Measurements from ENCODE around the gene NDUFS6. TPM values are rescaled to one million over a fixed set of nuclear protein-coding genes. Genes with fewer than 3 reads are reported as not detected.

The NDUFS6 gene
- total RNA-seq, 1 donor from 2014 or later = 31.0 TPM

DNA sequence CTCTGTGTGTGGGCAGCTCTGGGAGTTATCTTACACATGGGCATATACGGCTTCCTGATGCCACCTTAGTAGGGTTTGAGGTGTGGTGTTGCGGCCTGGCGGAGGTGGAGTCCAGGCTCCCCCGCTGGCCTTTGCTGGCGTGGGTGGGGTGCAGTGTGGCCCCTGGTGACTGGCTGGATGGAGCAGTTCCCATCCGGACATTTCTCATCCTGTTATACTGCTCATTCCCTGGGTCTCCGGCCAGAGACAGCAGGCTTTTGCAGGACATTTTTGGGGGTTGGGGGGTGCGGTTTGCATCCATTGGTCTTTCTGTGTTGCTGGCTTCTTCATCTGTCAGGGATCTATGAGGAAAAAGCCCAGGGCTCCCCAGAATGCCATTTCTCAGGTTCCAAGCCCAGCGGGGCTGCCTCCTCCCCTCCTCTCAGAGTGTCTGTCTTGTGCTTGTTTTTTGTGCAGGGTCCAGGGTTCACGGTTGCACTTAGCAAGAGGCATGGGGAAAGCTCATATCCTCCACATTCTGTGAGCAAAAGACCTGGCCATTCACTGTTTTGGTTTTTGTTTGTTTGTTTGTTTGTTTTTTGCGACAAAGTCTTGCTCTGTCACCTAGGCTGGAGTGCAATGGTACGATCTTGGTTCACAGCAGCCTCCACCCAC, 22.3 kb downstream of the NDUFS6 start:
- H3K27ac Mint-ChIP-seq (ENCODE audit: unreplicated experiment) = no peak overlapping the region
- H3K4me3 Mint-ChIP-seq (ENCODE audit: unreplicated experiment) = no peak overlapping the region
- no peak for DNase-seq (ENCODE audit: low spot score)
- peaks cover 27% of the 10 kb centered on the region for H3K36me3 Mint-ChIP-seq (ENCODE audit: low read depth, unreplicated experiment)
- peaks cover 5% of the 10 kb centered on the region for H3K27me3 Mint-ChIP-seq (ENCODE audit: unreplicated experiment)
- no peak for TF ChIP-seq CTCF (IDR thresholded peaks at IDR 0.05; ENCODE audit: unreplicated experiment)
- H3K4me1 Mint-ChIP-seq (ENCODE audit: unreplicated experiment) = no peaks in the 10 kb centered on the region
- no peaks in the 10 kb centered on the region for H3K9me3 Mint-ChIP-seq (ENCODE audit: unreplicated experiment)

DNA sequence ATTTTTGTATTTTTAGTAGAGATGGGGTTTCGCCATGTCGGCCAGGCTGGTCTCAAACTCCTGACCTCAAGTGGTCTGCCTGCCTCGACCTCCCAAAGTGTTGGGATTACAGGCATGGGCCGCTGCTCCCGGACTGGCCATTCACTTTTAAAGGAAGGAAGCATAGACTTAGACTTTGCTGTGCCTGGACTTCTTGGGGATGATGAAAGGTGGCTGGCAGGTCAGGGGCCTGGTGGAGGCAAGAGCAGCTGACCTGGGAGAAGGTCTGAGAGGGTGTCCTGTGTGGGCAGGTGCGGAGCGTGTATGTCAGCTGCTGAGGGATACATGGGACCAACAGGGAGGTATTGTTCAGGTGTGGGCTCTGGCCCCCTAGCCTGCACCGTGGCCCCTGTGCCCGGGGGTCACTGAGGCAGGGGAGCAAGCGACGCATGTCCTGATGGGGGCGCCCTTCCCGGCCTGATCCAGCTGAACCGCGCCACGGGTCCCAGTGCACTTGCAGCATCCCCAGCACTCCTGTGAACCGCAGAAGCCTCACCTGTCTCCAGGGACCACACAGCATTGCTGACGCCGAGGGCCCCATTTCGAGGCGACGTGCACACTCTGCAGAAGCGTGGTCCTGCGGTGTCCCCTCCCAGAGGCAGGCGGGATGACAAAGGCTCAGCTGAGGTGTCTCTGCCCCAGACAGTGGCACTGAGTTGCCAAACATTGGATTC, 23.1 kb downstream of the NDUFS6 start:
- no peaks in the 10 kb centered on the region for H3K9me3 Mint-ChIP-seq (ENCODE audit: unreplicated experiment)
- H3K4me3 Mint-ChIP-seq (ENCODE audit: unreplicated experiment) = no peak overlapping the region
- DNase-seq (ENCODE audit: low spot score) = no peak
- no peaks in the 10 kb centered on the region for H3K4me1 Mint-ChIP-seq (ENCODE audit: unreplicated experiment)
- no peak overlapping the region for H3K27ac Mint-ChIP-seq (ENCODE audit: unreplicated experiment)
- peaks cover 5% of the 10 kb centered on the region for H3K27me3 Mint-ChIP-seq (ENCODE audit: unreplicated experiment)
- no peak for TF ChIP-seq CTCF (IDR thresholded peaks at IDR 0.05; ENCODE audit: unreplicated experiment)
- peaks cover 24% of the 10 kb centered on the region for H3K36me3 Mint-ChIP-seq (ENCODE audit: low read depth, unreplicated experiment)

GRCh38 chr5:1824903-1825841, 24.0 kb downstream of the NDUFS6 start:
- no peak for TF ChIP-seq CTCF (IDR thresholded peaks at IDR 0.05; ENCODE audit: unreplicated experiment)
- no peaks in the 10 kb centered on the region for H3K9me3 Mint-ChIP-seq (ENCODE audit: unreplicated experiment)
- no peak overlapping the region for H3K4me3 Mint-ChIP-seq (ENCODE audit: unreplicated experiment)
- no peak for DNase-seq (ENCODE audit: low spot score)
- H3K27me3 Mint-ChIP-seq (ENCODE audit: unreplicated experiment) = peaks cover 5% of the 10 kb centered on the region
- H3K4me1 Mint-ChIP-seq (ENCODE audit: unreplicated experiment) = no peaks in the 10 kb centered on the region
- H3K36me3 Mint-ChIP-seq (ENCODE audit: low read depth, unreplicated experiment) = peaks cover 20% of the 10 kb centered on the region
- H3K27ac Mint-ChIP-seq (ENCODE audit: unreplicated experiment) = no peak overlapping the region

DNA sequence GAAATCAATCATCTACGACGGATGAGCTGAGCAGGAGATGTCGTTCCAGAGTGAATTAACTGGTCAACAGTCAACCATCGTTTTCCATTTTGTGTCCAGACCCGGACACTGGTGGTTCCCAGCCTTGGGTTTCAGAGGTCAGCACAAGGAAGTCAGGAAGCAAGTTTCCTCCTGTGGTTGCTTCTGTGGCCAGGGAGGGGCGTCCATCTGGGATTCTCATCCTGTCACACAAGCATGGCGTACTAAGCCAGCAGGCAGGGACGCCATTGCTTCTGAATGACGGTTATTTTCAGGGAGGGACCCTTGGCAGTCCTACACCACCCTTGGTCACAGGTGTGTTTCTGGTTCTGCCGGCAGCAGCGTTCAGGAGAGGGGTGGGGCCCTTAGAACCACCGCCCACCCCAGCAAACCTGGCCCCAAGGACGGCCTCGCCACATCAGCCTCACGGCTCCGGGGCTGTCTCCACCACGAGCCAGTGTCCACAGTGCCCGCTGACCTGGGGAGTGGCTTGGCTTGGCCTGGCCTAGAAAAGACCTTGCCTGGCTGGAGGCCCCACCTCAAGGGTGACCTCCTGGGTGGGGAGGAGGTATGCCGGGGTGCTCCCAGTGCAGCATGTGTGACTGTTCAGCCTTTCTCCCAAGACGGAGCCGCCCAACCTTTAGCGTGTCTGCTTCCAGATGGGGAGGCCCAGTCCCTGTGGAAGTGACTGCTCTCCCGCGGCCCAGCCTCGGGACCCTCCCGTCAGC, 25.2 kb downstream of the NDUFS6 start:
- DNase-seq (ENCODE audit: low spot score) = no peak
- TF ChIP-seq CTCF (IDR thresholded peaks at IDR 0.05; ENCODE audit: unreplicated experiment) = no peak
- Mint-ChIP-seq H3K4me3 (ENCODE audit: unreplicated experiment) (no peak overlapping the region), H3K36me3 (ENCODE audit: low read depth, unreplicated experiment) (peaks cover 11% of the 10 kb centered on the region), H3K4me1 (ENCODE audit: unreplicated experiment) (no peaks in the 10 kb centered on the region), H3K27ac (ENCODE audit: unreplicated experiment) (no peak overlapping the region), H3K27me3 (ENCODE audit: unreplicated experiment) (peaks cover 3% of the 10 kb centered on the region), H3K9me3 (ENCODE audit: unreplicated experiment) (no peaks in the 10 kb centered on the region)

Data from endothelial cell (in vitro differentiated cells).